Neural cell (in vitro differentiated cells): ENCODE data around the gene TTC9. TPM values are rescaled to one million over a fixed set of nuclear protein-coding genes. Genes with fewer than 3 reads are reported as not detected.

Source experiments
- H2AFZ ChIP-seq: fragments of 200-600, 300-800 bp; sonication (generic), shearing (Covaris generic); 2 replicates; pipeline ENCODE4 v1.6.0; 2014; ENCODE audit warnings: low read depth, mild to moderate bottlenecking, antibody characterized with exemption, low read length, moderate library complexity
- H3F3A ChIP-seq: fragments of 200-600 bp; shearing (Covaris generic); 2 replicates; pipeline ENCODE4 v1.6.1; 2016; ENCODE audit warnings: mild to moderate bottlenecking, moderate library complexity, mixed read lengths, antibody characterized with exemption, low read length; ENCODE audit not compliant: insufficient read depth, poor library complexity, severe bottlenecking
- H3K27ac ChIP-seq: fragments of 200-600, 300-800 bp; sonication (generic), shearing (Covaris generic); 2 replicates; pipeline ENCODE4 v1.5.1; 2014; ENCODE audit warnings: mild to moderate bottlenecking, low read length, moderate library complexity
- H3K27me3 ChIP-seq: fragments of 300-800, 200-600 bp; sonication (generic), shearing (Covaris generic); 2 replicates; pipeline ENCODE4 v1.6.0; 2014; ENCODE audit warnings: mild to moderate bottlenecking, low read depth, low read length, moderate library complexity; ENCODE audit not compliant: insufficient read depth
- H3K36me3 ChIP-seq: fragments of 300-800, 200-600 bp; sonication (generic), shearing (Covaris generic); 2 replicates; pipeline ENCODE4 v1.5.1; 2014; ENCODE audit warnings: mild to moderate bottlenecking, antibody characterized with exemption, low read length, moderate library complexity; ENCODE audit not compliant: insufficient read depth
- H3K4me2 ChIP-seq: fragments of 300-800, 200-600 bp; sonication (generic), shearing (Covaris generic); 2 replicates; pipeline ENCODE4 v1.6.0; 2014; ENCODE audit warnings: mild to moderate bottlenecking, low read length
- H3K4me3 ChIP-seq: fragments of 300-800, 200-600 bp; sonication (generic), shearing (Covaris generic); 2 replicates; pipeline ENCODE4 v1.5.1; 2014; ENCODE audit warnings: mild to moderate bottlenecking, low read length, moderate library complexity
- H3K79me2 ChIP-seq: fragments of 200-600 bp; shearing (Covaris generic); replicated peaks from 2 replicates; pipeline ENCODE4 v1.6.0; 2014; ENCODE audit warnings: mild to moderate bottlenecking, low read length, moderate library complexity; ENCODE audit not compliant: insufficient read depth
- H3K9ac ChIP-seq: fragments of 300-800, 200-600 bp; sonication (generic), shearing (Covaris generic); 2 replicates; pipeline ENCODE4 v1.6.1; 2016; ENCODE audit warnings: mild to moderate bottlenecking, low read length, mixed read lengths
- H3K9me2 ChIP-seq: fragments of 200-600 bp; shearing (Covaris generic); 2 replicates; pipeline ENCODE4 v1.6.1; 2016; ENCODE audit warnings: mild to moderate bottlenecking, low read length, mixed read lengths; ENCODE audit not compliant: insufficient read depth
- H3K9me3 ChIP-seq: fragments of 200-600, 300-800 bp; sonication (generic), shearing (Covaris generic); 2 replicates; pipeline ENCODE4 v1.6.1; 2016; ENCODE audit warnings: mild to moderate bottlenecking, mixed run types, low read length, moderate library complexity, mixed read lengths
- H4K20me1 ChIP-seq: fragments of 200-600 bp; shearing (Covaris generic); 2 replicates; pipeline ENCODE4 v1.6.1; 2016; ENCODE audit warnings: mild to moderate bottlenecking, mixed run types; ENCODE audit not compliant: insufficient read depth
- EP300 ChIP-seq: fragments of 450-650 bp; conservative IDR thresholded peaks from 2 replicates; pipeline ENCODE4 v1.6.1; 2014; ENCODE audit warnings: antibody characterized with exemption, mild to moderate bottlenecking, moderate library complexity; ENCODE audit not compliant: poor library complexity, severe bottlenecking
- EZH2 ChIP-seq: fragments of 200-600, 300-800 bp; shearing (Covaris generic), sonication (generic); IDR thresholded peaks from 2 replicates; pipeline ENCODE4 v1.6.1; 2014; ENCODE audit warnings: antibody characterized with exemption, low read length, borderline replicate concordance, mild to moderate bottlenecking; ENCODE audit not compliant: insufficient read depth, poor library complexity, severe bottlenecking
- MXI1 ChIP-seq: fragments of 450-650 bp; conservative IDR thresholded peaks from 2 replicates; pipeline ENCODE4 v1.6.1; 2014; ENCODE audit warnings: antibody characterized with exemption, mild to moderate bottlenecking; ENCODE audit not compliant: poor library complexity, severe bottlenecking
- POLR2AphosphoS5 ChIP-seq: IDR thresholded peaks from 2 replicates; pipeline ENCODE4 v1.6.1; 2012
- RAD21 ChIP-seq: fragments of 450-650 bp; conservative IDR thresholded peaks from 2 replicates; pipeline ENCODE4 v1.6.1; 2014; ENCODE audit warnings: antibody characterized with exemption, mild to moderate bottlenecking, moderate library complexity
- SMC3 ChIP-seq: fragments of 450-650 bp; conservative IDR thresholded peaks from 2 replicates; pipeline ENCODE4 v1.6.1; 2014; ENCODE audit warnings: antibody characterized with exemption, mild to moderate bottlenecking, moderate library complexity; ENCODE audit not compliant: poor library complexity
- TAF1 ChIP-seq: IDR thresholded peaks from 2 replicates; pipeline ENCODE4 v1.6.1; 2012; ENCODE audit warnings: low read depth
- polyA minus RNA-seq: library from RNA; depleted of rRNA, polyadenylated mRNA; stranded (reverse); fragments of >200 nt; gene quantifications from 2 replicates; pipeline ENCODE4 v1.2.3, GENCODE V29; 2014
- polyA plus RNA-seq: library from polyadenylated mRNA; depleted of rRNA; stranded (reverse); fragments of >200 nt; gene quantifications from 2 replicates; pipeline ENCODE4 v1.2.3, GENCODE V29; 2014
- TF ChIP-seq, protein P1 (sequence below): IDR thresholded peaks from 2 replicates; pipeline ENCODE4 v1.6.1; 2012; ENCODE audit warnings: borderline replicate concordance
- TF ChIP-seq, protein P2 (sequence below): fragments of 450-650 bp; IDR thresholded peaks from 2 replicates; pipeline ENCODE4 v1.5.1; 2014; ENCODE audit warnings: antibody characterized with exemption, mild to moderate bottlenecking, moderate library complexity; ENCODE audit not compliant: poor library complexity, severe bottlenecking

The TTC9 gene
- polyA plus RNA-seq (11.1 and 14.2 TPM in 2 replicates), polyA minus RNA-seq (19.5 and 25.4 TPM in 2 replicates)

DNA sequence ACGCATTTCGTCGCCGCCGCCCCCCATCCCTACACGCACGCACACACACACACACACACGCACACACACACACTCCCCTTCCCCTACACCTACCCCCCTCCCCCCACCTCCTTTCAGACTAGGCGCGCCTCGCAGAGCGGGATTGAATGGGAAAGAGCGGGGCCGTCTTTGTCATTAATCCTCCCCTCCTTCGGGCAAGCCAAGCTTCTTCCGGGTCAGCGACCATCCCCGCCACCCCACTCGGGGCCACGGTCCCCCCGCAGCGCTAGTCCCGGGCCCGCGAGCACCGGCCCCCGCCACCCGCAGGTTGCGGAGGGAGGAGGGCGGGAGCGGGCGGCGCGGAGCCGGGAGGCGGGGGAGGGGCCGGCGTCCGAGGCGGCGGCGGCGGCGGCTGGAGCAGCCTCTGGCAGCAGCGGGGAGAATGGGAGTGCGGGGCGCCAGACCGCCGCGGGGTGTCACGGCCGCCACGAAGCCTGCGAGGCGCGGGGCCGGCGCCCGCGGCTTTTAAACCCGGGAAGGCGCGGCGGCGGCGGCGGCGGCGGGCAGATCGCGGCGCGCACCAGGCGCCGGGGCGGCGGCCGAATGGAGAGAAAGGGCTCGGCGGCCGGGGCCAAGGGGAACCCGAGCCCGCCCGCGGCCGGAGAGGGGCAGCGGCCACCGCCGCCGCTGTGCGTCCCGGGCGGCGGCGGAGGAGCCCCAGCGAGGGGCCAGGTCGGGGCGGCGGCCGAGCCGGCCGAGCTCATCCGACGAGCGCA lies at the start of gene TTC9:
TTC9 (plus strand) TSS at position 369 of the 755 bp plus-strand sequence; CDS start at position 583, 214 bp downstream.
- H3K27ac ChIP-seq, result peak within 1 kb of the TSS; percentile 74

DNA sequence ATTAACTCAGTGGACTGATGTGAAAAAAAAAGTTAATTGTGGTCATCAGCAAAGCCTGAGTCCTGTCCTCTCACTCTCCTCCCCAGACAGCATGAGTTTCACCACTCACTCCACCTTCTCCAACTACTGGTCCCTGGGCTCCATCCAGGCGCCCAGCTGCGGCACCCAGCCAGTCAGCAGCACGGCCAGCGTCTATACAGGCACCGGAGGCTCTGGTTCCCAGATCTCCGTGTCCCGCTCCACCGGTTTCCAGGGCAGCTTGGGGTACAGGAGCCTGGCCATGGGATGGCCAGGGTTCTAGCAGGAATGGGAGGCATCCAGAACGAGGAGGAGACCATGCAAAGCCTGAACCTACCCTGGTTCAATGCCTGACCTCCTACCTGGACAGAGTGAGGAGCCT lies 47.3 kb upstream of the TTC9 start:
- H3K36me3 ChIP-seq, result no peaks in the 10 kb centered on the region
- H3F3A ChIP-seq, result no peaks in the 10 kb centered on the region
- H3K9me2 ChIP-seq, result no peaks in the 10 kb centered on the region
- no peak overlapping the region for H3K4me2 ChIP-seq
- no peaks in the 10 kb centered on the region for H4K20me1 ChIP-seq
- H3K27me3 ChIP-seq, result no peaks in the 10 kb centered on the region
- no peak overlapping the region for H3K9ac ChIP-seq
- TF ChIP-seq SMC3 (no peak), EZH2 (no peak), MXI1 (no peak), TAF1 (no peak), EP300 (no peak), RAD21 (no peak), POLR2AphosphoS5 (no peak)
- TF ChIP-seq, protein P1, sequence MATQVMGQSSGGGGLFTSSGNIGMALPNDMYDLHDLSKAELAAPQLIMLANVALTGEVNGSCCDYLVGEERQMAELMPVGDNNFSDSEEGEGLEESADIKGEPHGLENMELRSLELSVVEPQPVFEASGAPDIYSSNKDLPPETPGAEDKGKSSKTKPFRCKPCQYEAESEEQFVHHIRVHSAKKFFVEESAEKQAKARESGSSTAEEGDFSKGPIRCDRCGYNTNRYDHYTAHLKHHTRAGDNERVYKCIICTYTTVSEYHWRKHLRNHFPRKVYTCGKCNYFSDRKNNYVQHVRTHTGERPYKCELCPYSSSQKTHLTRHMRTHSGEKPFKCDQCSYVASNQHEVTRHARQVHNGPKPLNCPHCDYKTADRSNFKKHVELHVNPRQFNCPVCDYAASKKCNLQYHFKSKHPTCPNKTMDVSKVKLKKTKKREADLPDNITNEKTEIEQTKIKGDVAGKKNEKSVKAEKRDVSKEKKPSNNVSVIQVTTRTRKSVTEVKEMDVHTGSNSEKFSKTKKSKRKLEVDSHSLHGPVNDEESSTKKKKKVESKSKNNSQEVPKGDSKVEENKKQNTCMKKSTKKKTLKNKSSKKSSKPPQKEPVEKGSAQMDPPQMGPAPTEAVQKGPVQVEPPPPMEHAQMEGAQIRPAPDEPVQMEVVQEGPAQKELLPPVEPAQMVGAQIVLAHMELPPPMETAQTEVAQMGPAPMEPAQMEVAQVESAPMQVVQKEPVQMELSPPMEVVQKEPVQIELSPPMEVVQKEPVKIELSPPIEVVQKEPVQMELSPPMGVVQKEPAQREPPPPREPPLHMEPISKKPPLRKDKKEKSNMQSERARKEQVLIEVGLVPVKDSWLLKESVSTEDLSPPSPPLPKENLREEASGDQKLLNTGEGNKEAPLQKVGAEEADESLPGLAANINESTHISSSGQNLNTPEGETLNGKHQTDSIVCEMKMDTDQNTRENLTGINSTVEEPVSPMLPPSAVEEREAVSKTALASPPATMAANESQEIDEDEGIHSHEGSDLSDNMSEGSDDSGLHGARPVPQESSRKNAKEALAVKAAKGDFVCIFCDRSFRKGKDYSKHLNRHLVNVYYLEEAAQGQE, result no peak
- TF ChIP-seq, protein P2, sequence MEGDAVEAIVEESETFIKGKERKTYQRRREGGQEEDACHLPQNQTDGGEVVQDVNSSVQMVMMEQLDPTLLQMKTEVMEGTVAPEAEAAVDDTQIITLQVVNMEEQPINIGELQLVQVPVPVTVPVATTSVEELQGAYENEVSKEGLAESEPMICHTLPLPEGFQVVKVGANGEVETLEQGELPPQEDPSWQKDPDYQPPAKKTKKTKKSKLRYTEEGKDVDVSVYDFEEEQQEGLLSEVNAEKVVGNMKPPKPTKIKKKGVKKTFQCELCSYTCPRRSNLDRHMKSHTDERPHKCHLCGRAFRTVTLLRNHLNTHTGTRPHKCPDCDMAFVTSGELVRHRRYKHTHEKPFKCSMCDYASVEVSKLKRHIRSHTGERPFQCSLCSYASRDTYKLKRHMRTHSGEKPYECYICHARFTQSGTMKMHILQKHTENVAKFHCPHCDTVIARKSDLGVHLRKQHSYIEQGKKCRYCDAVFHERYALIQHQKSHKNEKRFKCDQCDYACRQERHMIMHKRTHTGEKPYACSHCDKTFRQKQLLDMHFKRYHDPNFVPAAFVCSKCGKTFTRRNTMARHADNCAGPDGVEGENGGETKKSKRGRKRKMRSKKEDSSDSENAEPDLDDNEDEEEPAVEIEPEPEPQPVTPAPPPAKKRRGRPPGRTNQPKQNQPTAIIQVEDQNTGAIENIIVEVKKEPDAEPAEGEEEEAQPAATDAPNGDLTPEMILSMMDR, result no peak
- H3K79me2 ChIP-seq, result peaks cover 41% of the 10 kb centered on the region
- no peak overlapping the region for H3K27ac ChIP-seq
- no peaks in the 10 kb centered on the region for H3K9me3 ChIP-seq
- H2AFZ ChIP-seq, result no peak overlapping the region
- H3K4me3 ChIP-seq, result no peak overlapping the region

More for the DNA sequence above, at the start of gene TTC9:
- no peaks in the 10 kb centered on the region for H3K36me3 ChIP-seq
- H3K4me2 ChIP-seq, result peak within 1 kb of the TSS; percentile 69
- peaks cover 42% of the 10 kb centered on the region for H3K79me2 ChIP-seq
- no peak for TF ChIP-seq EZH2
- peak; percentile 24 for TF ChIP-seq TAF1
- TF ChIP-seq POLR2AphosphoS5, result peak; percentile 81
- TF ChIP-seq, protein P2, result no peak
- TF ChIP-seq SMC3, result no peak
- TF ChIP-seq, protein P1, result peak; percentile 80
- no peak for TF ChIP-seq MXI1
- TF ChIP-seq EP300, result peak; percentile 9
- no peaks in the 10 kb centered on the region for H3K9me2 ChIP-seq
- H3K4me3 ChIP-seq, result peak within 1 kb of the TSS; percentile 91
- peak within 1 kb of the TSS; percentile 85 for H3K9ac ChIP-seq
- H4K20me1 ChIP-seq, result peaks cover 3% of the 10 kb centered on the region
- peak within 1 kb of the TSS; percentile 38 for H2AFZ ChIP-seq
- H3K27me3 ChIP-seq, result no peaks in the 10 kb centered on the region
- H3F3A ChIP-seq, result no peaks in the 10 kb centered on the region
- no peaks in the 10 kb centered on the region for H3K9me3 ChIP-seq
